NCI-H1436 (cell line): ENCODE measurements around the gene MEAK7.
"Not testable (repeated sequence)": the region's sequence is repeated elsewhere in the genome, so short reads cannot be mapped to it uniquely, and the experiment has no call there.

ENCODE experiments used
- DNase-seq: peaks from one replicate; lab custom pipeline; 2025; lab: John Stamatoyannopoulos, UW

Gene MEAK7

DNA sequence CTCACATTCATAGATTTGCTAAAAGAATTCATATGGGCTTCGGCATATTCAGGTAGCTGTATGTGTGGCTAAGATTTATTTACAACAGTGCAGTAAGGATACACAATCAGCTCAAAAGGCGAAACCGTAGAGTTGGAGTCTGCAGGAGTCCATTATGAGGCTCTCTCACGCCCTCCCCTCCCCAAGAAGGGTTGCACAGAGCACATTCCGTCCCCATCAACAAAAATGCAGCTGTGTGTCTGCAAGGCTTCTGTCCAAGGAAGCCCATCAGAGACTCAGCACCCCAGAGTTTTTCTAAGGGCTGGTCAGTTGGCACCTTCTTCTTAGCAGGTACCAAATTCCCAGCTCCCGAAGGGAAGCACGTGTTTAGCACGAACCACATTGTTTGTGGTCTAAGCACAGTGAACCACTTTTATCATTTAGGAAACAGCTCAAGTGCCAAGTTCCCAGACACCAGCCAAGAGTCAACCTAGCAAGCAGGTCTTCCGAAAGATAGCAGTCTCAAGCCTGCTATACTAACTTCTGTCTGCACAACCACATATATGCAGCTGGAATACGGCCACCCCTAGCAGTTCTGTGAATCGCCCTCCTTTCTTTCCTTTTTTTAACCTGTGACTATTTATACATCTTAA lies 28.5 kb upstream of the MEAK7 start:
- no peak for DNase-seq

DNA sequence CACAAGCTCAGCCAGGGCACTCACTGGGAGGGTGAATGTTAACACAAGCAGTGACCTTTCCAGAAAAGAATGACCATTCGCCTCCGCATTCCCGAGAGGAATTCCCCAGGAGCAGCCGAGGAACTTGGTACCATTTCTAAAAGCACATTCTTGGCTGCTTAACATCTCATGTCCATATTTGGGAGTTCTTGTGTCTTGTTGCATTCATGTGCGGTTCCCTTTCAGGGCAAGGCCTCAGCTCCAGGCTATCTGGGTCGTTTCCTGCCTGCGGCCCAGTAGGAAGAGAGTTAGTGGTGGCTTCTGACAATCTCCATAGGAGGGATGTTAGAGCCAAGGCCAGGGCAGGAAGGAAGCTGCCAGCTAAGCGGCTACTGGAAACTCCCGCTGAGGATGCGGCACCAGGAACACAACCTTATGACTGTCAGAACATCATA lies 27.8 kb upstream of the MEAK7 start:
- no peak for DNase-seq

DNA sequence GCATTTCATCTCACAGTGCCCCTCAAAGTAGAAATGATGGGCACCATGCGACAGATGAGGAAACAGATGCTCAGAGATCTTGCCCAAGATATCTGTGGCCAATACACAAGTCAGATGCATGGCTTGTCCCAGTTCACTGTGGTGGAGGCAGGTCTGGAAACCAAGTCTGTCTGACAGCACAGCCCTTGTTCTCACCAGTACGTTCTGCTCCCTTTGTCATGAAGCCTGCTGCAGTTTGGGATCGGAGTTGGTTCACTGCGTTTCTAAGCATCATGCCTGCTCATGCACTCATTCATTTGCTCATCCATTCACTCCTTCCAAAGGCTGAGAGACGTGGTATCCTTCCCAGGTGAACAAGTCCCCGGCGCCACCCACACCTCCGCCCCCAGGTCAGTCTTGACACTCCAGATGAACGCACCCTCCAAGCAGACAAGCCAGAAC lies 27.2 kb upstream of the MEAK7 start:
- DNase-seq: no peak

DNA sequence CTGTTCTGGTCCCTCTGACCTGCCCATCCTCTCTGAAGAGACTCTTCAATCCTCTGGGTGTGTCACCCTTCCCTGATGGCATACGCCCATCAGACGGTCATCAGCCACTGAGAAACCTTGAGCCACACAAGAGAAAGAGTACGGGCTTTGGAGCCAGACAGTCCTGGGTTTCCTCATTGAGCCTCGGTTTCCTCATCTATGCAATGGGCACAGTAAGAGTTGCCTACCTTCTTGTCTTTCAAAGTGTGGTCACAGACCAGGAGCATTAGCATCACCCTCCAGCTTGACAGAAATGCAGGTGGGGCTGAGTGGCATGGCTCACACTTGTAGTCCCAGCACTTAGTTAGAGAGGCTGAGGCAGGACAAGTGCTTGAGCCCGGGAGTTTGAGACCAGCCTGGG lies 26.1 kb upstream of the MEAK7 start:
- no peak for DNase-seq

DNA sequence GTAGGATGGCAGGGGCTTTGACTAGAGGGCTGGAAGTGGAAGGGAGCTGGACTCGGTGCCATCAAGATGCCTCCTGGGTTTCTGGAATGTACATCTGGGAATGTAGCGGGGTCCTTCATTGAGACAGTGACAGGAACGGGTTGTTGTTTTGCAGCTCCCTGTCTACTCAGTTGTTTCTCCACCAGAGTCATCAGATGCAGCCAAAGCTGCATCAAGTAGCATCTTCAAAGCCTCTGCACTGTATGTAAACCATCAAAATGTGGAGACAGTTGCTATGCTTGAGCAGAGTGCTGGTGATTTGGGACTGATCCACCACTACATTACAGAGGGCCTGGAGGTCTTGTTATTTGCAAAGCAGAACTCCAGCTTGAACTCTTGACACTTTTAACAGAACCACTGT lies 25.1 kb upstream of the MEAK7 start:
- no peak for DNase-seq

DNA sequence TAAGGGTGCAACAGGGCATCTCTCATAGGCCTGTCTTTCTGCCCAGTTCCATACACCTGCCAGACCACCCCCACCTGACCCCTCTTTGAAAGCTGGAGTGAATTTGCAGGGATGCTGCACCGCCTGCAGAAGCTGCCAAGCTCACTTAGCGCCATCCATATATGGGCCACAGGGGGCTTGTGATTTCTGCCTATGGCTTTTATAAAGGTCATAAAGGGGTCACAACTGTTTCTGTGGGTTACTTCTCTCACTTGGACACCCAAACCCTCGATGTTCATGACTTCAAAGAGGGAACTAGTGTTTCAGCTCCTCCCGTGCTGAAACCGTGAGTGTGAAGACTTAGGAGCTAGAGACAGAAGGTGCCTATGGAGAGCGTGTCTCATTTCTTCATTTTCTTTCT lies 23.9 kb upstream of the MEAK7 start:
- DNase-seq: no peak

DNA sequence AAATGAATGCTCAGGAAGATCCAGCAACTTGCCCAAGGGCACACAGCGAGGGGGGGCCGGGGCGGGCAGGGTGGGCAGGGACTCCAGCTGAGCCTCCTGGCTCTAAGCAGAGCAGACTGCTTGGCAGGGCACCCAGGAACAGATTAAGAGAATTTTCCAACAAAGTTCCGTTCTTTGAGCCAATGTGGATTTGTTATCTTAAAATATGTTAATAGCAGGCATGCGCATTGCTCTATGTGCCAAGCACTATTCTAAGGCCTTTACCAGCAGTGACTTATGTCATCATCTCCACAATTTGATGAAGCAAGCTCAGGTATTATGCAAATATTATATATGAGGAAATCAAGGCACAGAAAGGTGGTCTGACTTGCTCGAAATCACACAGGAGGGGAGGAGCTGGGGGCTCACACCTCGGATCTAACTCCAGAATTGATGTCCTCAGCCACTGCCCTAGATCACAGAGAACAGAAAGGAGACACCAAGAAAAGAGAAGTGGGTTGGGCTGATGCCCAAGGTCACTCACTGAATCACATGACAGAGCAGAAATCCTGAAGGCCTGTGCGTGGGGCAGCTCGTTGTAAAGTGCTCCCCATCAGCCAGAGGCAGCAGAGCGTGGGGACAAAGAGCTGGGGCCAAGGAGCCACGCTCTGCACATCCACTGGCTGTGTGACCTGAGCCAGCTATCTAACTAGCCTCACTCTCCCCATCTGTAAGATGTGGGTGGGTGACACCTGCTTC lies 23.2 kb upstream of the MEAK7 start:
- no peak for DNase-seq

DNA sequence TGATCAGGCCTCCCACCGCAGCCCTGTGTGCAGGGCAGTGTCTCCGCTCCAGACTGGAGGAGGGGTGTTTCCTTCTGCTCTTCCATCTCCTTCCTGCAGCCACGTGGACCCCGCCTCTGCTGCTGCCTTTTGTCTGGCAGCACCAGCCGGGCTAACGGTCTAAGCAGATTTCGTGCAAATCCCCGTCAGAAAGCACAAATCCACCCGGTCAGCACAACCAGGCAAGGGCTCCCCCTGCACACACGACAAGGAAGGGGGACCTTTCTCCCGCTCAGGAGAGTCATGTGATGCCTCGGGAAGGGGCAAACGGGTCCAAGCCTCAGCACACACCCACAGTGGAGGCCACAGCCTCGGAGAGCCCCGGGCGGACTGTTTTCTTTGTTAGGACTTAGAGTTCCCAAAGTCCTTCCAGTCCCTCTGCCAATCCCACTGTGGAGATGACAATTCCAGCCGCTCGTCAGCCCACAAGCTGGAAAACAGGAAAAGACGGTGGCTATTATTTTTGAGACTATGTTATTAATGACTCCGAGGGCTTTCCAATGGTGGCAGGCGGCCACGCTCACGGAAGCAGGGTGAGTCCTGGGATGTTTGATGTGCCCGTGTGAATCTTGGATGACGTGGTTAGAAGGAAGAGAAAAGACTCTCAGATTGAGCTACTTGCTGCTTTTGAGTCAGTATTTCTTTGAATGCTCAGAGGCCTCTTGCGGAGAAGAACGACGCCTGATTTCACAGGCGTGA lies 22.5 kb upstream of the MEAK7 start:
- no peak for DNase-seq

DNA sequence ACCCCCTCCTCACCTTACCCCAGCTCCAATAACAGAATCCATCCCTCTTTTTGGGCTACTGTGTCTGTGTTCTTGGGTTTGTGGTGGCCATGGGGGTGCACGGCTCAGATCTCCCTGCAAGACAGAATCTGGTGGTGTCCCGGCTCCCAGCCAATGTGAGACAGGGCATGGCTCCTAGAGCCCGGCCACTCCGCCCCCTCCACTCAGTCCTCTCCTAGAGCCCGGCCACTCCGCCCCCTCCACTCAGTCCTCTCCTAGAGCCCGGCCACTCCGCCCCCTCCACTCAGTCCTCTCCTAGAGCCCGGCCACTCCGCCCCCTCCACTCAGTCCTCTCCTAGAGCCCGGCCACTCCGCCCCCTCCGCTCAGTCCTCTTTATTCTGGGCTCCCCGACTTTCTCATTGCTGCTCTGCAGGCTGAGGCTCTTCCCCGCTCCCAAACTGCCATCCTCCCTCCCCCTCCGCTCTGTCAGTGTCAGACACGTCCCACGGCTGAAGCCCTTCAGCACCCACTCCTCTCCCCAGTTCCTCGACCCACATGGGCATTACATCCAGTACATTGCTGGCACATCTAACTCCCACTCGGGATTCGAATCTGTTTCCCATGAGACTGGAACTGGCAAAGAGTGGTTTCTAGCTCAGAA lies 20.6 kb upstream of the MEAK7 start:
- not testable (repeated sequence) for DNase-seq

DNA sequence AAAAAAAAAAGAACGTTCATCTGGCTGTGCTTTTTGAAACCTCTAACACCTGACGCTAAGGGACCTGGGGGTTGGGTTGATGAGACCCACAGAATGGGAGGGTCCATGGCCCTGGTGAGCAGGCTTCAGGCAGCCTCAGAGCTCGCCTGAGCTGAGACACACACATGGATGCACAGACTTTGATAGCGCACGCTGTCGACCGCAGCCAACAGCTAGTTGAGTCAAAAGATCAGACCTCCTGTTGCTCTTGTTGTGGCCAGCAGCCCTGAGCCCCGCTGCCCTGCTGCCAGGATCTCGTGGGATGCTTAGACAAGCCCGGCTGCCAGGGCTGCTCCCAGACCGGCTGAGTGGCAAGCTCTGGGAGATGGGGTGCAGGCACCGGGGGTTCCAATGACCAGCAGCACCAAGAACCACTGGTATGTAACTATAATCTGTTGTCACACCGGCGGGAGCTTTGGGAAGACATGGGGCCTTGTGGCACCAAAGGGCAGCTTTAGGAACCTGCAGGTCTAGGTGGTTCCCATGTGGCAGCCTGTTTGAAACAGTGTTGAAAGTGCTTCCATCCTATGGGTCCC lies 20.0 kb upstream of the MEAK7 start:
- DNase-seq: no peak

DNA sequence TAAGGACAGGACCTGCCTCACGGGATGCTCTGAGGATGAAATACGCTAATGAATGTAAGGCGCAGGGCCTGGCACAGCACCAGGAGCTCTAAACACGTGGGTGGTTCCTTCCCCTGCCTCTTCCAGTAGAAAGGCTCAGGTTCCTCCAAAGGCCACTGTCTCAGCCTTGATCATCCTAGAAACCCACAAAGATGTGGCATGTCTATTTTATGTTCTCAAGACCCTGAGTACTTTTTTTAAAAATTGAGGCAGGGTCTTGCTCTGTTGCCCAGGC lies 17.0 kb upstream of the MEAK7 start:
- DNase-seq: no peak

DNA sequence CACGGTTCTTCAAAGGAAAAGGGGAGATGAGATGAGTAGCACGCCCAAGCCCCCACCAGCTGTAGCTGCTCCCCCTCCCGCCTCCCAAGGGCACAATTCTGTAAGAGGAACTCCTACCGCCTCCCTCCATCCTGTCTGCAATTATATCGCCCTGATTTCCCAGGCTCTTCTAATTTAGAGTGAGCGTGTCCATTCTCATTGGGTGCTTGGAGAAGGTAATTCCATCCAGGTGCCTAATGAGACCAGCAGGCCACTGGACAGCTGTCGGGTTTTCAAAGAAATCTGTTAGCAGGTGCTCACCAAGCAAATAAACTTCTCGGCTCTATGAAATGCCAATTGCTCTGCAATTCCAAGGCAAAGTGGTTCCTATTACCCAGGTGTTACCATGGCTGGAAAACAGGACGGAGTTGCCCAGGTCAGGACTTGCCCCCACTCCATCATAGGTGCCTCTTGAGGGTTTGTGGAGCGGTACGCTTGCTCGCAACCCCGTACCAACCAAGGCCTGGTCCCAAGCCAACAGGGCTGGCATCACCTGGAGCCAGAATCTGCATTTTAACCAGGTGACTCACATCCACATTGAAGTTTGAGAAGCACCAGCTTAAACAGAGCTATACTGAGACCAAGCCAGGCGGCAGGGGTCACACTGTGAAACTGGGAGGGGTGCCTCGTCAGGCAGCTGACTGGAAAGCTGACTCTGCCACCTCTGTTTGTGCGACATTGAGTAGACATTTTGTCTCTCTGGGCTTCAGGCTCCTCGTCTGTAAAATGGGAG lies 16.5 kb upstream of the MEAK7 start:
- DNase-seq: peak; percentile 93

DNA sequence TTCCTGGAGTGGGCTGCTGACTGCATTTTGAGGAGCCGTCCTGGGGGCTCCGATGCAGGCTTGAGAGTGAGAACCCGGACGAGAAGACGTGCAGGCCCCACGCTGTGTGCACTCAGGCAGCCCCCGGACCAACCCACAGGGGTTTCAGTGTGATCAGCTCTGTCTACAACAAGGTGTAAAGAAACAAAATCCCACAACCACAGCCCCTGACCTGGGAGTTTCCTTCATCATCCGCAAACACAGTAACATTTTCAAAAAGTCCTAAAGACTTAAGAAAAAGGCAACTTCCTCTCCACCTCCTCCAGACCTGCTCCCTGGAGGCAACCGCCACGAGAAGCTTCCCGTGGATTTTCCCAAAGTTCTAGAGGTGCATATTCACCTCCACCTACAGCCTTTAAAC lies 15.4 kb upstream of the MEAK7 start:
- no peak for DNase-seq

DNA sequence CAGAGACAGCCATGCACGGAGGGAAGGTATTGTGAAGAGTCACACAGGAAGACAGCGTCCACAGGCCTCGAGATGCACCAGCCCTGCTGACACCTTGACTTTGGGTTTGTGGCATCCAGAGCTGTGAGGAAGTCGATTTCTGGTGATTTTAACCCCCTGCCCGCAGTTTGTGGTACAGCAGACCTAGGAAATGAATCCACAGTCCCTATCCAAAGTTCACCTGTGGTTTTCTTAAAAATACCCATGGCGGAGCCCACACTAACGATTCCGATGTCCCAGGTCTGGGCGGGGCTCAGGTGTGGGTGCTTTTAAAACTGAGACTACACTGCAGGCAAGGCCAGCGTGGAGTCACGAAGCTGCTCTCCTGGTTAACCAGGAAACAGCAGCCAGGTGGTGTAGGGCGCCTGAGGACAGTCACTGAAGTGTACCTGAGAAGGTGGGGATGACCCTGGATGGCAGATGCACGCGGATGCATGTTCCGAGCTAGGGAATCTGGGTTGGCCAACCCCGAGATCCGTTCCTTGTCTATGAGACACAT lies 14.4 kb upstream of the MEAK7 start:
- DNase-seq: peak; percentile 56

DNA sequence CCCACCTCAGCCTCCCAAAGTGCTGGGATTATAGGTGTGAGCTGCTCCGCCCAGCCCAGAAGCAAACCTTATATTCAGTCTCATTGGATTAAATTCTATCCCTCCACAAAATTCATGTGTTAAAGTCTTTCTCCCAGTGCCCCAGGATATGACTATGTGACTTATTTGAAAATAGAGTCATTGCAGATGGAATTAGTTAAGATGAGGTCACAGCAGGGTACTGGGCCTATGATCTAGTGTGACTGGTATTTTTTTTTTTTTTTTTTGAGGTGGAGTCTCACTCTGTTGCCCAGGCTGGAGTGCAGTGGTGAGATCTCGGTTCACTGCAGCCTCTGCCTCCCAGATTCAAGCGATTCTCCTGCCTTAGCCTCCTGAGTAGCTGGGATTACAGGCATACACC lies 13.8 kb upstream of the MEAK7 start:
- not testable (repeated sequence) for DNase-seq

DNA sequence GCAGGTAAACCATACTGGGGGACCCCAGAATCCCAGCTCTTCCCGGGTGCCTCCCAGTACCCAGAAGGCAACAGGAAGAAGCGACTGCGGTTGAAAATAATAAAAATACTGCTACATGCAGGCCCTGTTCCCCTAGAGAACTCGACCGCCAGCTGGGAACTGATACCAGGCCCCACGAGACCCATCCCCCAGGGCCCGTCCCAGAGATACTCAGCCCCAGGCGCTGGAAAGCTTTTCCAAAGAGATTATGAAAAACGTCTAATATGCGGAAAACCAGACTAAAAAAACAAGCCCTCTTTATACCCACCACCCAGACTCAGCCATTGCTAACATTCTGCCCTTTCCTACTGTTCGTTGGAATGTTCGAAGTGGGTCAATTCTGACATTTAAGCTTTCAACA lies 12.9 kb upstream of the MEAK7 start:
- DNase-seq: peak; percentile 47

DNA sequence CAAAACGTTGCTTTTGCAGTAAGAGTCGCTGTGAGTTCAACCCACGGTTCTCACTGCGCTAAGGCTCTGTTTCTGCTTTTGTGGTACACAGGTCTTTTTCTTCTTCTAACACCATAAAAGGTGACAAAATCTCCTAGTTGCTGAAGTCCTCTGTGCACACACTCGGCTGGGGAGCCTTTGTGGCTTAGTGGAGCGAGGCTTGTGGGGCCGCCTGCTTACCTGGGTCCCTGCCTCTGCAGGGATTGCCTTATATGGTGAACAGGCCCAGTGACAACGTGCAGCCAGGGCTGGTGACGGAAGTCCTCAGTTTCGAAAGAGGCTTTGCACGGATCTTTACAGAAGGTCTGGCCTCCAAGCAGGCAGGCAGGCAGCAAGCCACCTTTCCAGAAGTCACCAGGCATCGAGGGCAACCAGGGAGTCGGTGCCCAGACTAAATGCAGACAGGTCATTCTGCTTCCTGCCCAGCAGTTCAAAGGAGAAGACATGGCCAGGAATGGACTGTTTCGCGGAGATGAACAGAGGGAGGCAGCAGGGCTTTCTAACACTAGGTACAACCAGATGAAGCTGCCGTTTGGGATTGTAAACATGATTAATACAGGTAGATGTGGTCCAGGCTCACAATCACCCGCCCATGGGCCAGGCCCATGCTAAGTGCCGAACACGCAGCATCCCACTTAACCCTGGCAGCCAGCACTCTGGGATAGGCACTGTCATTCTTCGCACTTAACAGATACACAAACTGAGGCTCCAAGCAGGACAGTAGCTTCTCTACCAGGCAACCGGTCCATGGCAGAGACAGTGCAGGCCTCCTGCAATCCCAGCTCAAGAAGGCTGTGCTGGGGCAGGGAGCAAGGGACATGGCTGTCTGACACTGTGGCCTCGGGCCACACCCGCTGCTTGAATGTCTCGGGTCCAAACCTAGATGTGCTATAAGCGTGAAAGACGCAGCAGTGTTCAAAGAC lies 10.7 kb upstream of the MEAK7 start:
- no peak for DNase-seq

DNA sequence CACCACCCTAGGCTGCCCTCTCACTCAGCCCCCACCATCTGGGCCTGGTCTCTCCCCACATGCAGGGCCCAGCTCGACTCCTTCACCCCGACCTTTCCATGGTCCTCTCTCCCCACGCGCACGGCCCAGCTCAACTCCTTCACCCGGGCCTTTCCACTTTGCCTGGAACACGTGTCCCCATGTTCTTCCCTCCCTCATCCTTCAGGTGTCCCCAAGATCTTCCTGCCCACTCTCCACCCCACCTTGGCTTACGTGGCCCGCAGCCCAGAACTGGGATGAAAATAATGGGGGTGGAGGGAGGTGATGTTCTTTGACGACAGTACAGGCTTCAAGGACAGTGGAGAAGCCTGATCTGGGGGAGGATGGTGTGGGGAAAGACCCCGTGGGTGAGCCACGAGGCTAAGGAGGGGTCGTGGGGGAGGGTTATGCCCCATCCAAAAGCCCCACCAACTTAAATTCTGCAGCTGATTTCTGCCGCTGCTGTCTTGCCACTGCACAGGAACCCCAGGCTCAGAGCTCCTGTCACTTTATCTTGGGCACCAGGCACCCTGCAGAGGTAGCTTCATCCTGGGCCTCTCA lies 9.9 kb upstream of the MEAK7 start:
- no peak for DNase-seq

DNA sequence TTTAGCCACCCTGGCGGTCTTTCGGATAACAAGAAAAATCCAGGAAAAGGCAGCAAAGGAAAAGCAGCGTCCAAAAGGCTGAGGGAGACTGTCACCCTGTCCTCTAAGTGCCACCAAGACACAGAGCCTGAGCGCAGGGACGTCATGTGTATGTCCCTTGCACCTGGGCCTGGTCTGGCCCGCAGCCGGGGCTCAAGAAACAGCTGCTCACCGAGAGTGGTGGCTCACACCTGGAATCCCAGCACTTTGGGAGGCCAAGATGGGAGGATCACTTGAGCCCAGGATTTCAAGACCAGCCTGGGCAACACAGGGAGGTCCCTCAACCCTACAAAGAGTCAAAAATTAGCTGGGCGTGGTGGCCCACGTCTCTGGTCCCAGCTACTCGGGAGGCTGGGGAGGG lies 9.2 kb upstream of the MEAK7 start:
- no peak for DNase-seq

DNA sequence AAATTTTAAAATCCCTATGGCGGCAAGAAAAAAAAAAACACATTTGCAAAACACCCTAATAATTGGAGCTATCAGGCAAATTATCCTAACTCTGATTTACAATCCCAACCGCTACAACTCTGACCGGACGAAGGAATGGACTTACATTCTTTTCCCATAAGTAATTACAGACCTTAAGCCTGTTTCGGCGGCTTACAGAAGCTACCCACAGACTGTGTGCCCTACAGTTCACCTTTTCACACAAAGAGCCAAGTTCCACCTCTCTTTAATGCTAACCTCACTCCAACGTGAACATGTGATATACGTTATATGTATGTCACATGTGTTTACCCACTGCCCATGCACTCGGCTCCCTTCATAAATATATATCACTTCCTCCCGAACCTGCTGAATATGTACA lies 8.7 kb upstream of the MEAK7 start:
- DNase-seq: no peak
